ENCODE measurements around the gene C16orf90.

DNA sequence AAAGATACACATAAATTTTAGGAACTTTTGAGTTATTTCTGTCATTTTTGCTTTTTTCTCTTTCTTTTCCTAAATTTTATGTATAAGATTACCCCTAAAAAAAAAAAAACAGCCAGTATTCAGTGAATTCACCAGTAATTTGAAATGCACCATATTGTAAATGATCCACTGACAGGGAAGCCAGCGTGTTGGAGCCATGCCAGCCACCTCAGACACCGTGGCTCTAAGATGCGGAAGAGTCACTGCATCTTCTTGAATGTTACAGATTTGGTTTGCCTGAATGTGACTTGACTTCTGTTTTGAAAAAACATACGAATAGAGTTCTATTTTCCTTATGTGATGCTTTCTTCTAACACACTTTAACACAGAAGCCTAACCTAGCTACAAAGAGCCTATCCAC is 42.9 kb upstream of the C16orf90 start:
- TF ChIP-seq, protein P1, sequence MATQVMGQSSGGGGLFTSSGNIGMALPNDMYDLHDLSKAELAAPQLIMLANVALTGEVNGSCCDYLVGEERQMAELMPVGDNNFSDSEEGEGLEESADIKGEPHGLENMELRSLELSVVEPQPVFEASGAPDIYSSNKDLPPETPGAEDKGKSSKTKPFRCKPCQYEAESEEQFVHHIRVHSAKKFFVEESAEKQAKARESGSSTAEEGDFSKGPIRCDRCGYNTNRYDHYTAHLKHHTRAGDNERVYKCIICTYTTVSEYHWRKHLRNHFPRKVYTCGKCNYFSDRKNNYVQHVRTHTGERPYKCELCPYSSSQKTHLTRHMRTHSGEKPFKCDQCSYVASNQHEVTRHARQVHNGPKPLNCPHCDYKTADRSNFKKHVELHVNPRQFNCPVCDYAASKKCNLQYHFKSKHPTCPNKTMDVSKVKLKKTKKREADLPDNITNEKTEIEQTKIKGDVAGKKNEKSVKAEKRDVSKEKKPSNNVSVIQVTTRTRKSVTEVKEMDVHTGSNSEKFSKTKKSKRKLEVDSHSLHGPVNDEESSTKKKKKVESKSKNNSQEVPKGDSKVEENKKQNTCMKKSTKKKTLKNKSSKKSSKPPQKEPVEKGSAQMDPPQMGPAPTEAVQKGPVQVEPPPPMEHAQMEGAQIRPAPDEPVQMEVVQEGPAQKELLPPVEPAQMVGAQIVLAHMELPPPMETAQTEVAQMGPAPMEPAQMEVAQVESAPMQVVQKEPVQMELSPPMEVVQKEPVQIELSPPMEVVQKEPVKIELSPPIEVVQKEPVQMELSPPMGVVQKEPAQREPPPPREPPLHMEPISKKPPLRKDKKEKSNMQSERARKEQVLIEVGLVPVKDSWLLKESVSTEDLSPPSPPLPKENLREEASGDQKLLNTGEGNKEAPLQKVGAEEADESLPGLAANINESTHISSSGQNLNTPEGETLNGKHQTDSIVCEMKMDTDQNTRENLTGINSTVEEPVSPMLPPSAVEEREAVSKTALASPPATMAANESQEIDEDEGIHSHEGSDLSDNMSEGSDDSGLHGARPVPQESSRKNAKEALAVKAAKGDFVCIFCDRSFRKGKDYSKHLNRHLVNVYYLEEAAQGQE (IDR thresholded peaks at IDR 0.05; ENCODE audit: insufficient read depth in 1 of 2, low read depth in 2 of 2, low read length in 2 of 2): no peak
- TF ChIP-seq POLR2AphosphoS5 (IDR thresholded peaks at IDR 0.05; ENCODE audit: low read depth, low read length) (no peak), TAF1 (IDR thresholded peaks at IDR 0.05; ENCODE audit: borderline replicate concordance, insufficient read depth, low read length) (no peak)

Measured in PFSK-1 (cell line).